Measurements from ENCODE around the gene ZBTB20.

The ZBTB20 gene

DNA sequence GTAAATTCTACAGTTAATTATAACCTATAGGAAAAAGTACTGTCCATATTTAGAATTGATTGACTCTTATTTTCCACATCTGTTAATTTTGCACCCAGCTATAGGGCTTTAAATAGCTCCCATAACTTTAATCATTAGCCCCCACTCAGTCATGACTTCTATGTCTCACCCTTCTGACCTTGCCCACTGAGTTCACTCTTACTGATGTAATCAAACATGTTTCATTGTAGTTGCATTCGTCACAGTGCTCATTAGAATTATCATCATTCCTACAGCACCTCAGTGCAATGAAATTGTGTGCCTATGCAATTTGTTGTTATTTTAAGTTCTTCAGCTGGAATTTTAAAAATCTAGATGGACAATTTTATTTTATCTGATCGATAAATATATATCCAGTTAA, 701.9 kb downstream of the ZBTB20 start:
- Histone ChIP-seq H3F3A (ENCODE audit: control insufficient read depth, insufficient read depth) (peaks cover 2% of the 10 kb centered on the region), H3K4me1 (ENCODE audit: control insufficient read depth, low read length) (peaks cover 73% of the 10 kb centered on the region), H3K36me3 (ENCODE audit: control insufficient read depth, low read length) (0 out of 2 replicates have a peak, but pooled peaks cover 3% of the 10 kb centered on the region), H3K4me2 (ENCODE audit: low read length) (no peak overlapping the region), H3K27me3 (ENCODE audit: control insufficient read depth, low read length) (no peaks in the 10 kb centered on the region), H3K27ac (ENCODE audit: low read depth, low read length) (no peak overlapping the region), H3K79me2 (ENCODE audit: control insufficient read depth, low read length) (peaks cover 96% of the 10 kb centered on the region), H3K9me2 (replicated peaks; ENCODE audit: control insufficient read depth, low read length) (no peaks in the 10 kb centered on the region), H4K20me1 (ENCODE audit: control insufficient read depth, insufficient read depth, low read depth, low read length) (no peaks in the 10 kb centered on the region), H3K4me3 (ENCODE audit: low read length) (no peak overlapping the region), H3K9me3 (ENCODE audit: control insufficient read depth, insufficient read depth, low read length) (no peaks in the 10 kb centered on the region)
- TF ChIP-seq, protein P1, sequence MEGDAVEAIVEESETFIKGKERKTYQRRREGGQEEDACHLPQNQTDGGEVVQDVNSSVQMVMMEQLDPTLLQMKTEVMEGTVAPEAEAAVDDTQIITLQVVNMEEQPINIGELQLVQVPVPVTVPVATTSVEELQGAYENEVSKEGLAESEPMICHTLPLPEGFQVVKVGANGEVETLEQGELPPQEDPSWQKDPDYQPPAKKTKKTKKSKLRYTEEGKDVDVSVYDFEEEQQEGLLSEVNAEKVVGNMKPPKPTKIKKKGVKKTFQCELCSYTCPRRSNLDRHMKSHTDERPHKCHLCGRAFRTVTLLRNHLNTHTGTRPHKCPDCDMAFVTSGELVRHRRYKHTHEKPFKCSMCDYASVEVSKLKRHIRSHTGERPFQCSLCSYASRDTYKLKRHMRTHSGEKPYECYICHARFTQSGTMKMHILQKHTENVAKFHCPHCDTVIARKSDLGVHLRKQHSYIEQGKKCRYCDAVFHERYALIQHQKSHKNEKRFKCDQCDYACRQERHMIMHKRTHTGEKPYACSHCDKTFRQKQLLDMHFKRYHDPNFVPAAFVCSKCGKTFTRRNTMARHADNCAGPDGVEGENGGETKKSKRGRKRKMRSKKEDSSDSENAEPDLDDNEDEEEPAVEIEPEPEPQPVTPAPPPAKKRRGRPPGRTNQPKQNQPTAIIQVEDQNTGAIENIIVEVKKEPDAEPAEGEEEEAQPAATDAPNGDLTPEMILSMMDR (IDR thresholded peaks at IDR 0.05; ENCODE audit: low read depth, low read length, poor library complexity, severe bottlenecking) = no peak
- TF ChIP-seq EZH2phosphoT487 (IDR thresholded peaks at IDR 0.05; ENCODE audit: borderline replicate concordance, low read length) = no peak

GRCh38 chr3:114444216-114444615, 702.9 kb downstream of the ZBTB20 start:
- Histone ChIP-seq H3K27ac (ENCODE audit: low read depth, low read length) (no peak overlapping the region), H3K4me3 (ENCODE audit: low read length) (no peak overlapping the region), H3K9me3 (ENCODE audit: control insufficient read depth, insufficient read depth, low read length) (no peaks in the 10 kb centered on the region), H3K27me3 (ENCODE audit: control insufficient read depth, low read length) (no peaks in the 10 kb centered on the region), H3K4me1 (ENCODE audit: control insufficient read depth, low read length) (peaks cover 68% of the 10 kb centered on the region), H3K79me2 (ENCODE audit: control insufficient read depth, low read length) (peaks cover 95% of the 10 kb centered on the region), H3K9me2 (replicated peaks; ENCODE audit: control insufficient read depth, low read length) (no peaks in the 10 kb centered on the region), H3K4me2 (ENCODE audit: low read length) (no peak overlapping the region), H3K36me3 (ENCODE audit: control insufficient read depth, low read length) (0 out of 2 replicates have a peak, but pooled peaks cover 3% of the 10 kb centered on the region), H3F3A (ENCODE audit: control insufficient read depth, insufficient read depth) (no peaks in the 10 kb centered on the region), H4K20me1 (ENCODE audit: control insufficient read depth, insufficient read depth, low read depth, low read length) (no peaks in the 10 kb centered on the region)
- TF ChIP-seq, protein P1 (IDR thresholded peaks at IDR 0.05; ENCODE audit: low read depth, low read length, poor library complexity, severe bottlenecking) = no peak
- TF ChIP-seq EZH2phosphoT487 (IDR thresholded peaks at IDR 0.05; ENCODE audit: borderline replicate concordance, low read length) = no peak

DNA sequence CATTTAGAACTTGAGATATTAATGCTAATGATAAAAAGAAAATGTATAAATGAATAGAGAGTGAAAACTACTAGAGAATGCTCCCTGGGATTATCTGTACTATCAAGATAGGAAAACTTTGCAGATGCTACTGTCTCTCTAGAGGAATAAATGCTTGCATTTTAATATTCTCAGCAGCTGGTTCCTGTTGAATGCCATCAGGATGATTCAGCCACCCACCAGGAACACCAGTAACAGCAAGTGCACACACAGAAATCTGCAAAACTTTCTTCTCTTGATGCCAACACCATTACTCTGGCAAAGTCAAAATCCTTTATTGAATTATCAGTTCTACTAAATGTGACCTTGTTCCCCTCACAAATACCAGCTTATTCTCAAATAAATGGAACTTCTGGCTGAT, 704.8 kb downstream of the ZBTB20 start:
- H3K9me3 ChIP-seq (ENCODE audit: control insufficient read depth, insufficient read depth, low read length) = no peaks in the 10 kb centered on the region
- H3K27me3 ChIP-seq (ENCODE audit: control insufficient read depth, low read length) = no peaks in the 10 kb centered on the region
- no peaks in the 10 kb centered on the region for H3K9me2 ChIP-seq (replicated peaks; ENCODE audit: control insufficient read depth, low read length)
- H3K4me2 ChIP-seq (ENCODE audit: low read length) = no peak overlapping the region
- H3K79me2 ChIP-seq (ENCODE audit: control insufficient read depth, low read length) = peaks cover 93% of the 10 kb centered on the region
- 0 out of 2 replicates have a peak, but pooled peaks cover 3% of the 10 kb centered on the region for H3K36me3 ChIP-seq (ENCODE audit: control insufficient read depth, low read length)
- H3K27ac ChIP-seq (ENCODE audit: low read depth, low read length) = no peak overlapping the region
- TF ChIP-seq, protein P1 (IDR thresholded peaks at IDR 0.05; ENCODE audit: low read depth, low read length, poor library complexity, severe bottlenecking) = no peak
- TF ChIP-seq EZH2phosphoT487 (IDR thresholded peaks at IDR 0.05; ENCODE audit: borderline replicate concordance, low read length) = no peak
- no peaks in the 10 kb centered on the region for H4K20me1 ChIP-seq (ENCODE audit: control insufficient read depth, insufficient read depth, low read depth, low read length)
- no peak overlapping the region for H3K4me3 ChIP-seq (ENCODE audit: low read length)
- H3K4me1 ChIP-seq (ENCODE audit: control insufficient read depth, low read length) = peaks cover 59% of the 10 kb centered on the region
- H3F3A ChIP-seq (ENCODE audit: control insufficient read depth, insufficient read depth) = no peaks in the 10 kb centered on the region
